ENCODE data around the gene CDH15. TPM values are rescaled to one million over a fixed set of nuclear protein-coding genes. Genes with fewer than 3 reads are reported as not detected.

CDH15 gene
- total RNA-seq, 1 experiment from 2014 or later: not detected

- BruUV-seq (replicated peaks): no TSS peak
- Mint-ChIP-seq H3K4me3 (ENCODE audit: unreplicated experiment) (no peak overlapping the region), H3K36me3 (ENCODE audit: insufficient read depth, unreplicated experiment) (peaks cover 40% of the 10 kb centered on the region), H3K4me1 (ENCODE audit: low read depth, unreplicated experiment) (no peaks in the 10 kb centered on the region), H3K27ac (ENCODE audit: unreplicated experiment) (no peak overlapping the region), H3K27me3 (ENCODE audit: insufficient read depth, unreplicated experiment) (no peaks in the 10 kb centered on the region), H3K9me3 (ENCODE audit: unreplicated experiment) (no peaks in the 10 kb centered on the region)
- no peaks in the 10 kb centered on the region for H3K9me3 ChIP-seq
- intact Hi-C loops (cut with micrococcal nuclease; ENCODE audit: unreplicated experiment): no loop called here
- no peaks in the 10 kb centered on the region for H3K27me3 ChIP-seq (replicated peaks; ENCODE audit: control insufficient read depth, insufficient read depth, low read length)
- no peaks in the 10 kb centered on the region for H3K36me3 ChIP-seq (ENCODE audit: control insufficient read depth, insufficient read depth, low read length)
- no peak overlapping the region for H3K4me3 ChIP-seq (ENCODE audit: low read depth, low read length)
- H3K4me1 ChIP-seq: peaks cover 7% of the 10 kb centered on the region; the same call in 1 of the 2 replicates
- ChIA-PET CTCF (no interaction called here), POLR2A (no interaction called here)
- no peak for TF ChIP-seq CTCF (IDR thresholded peaks at IDR 0.05; ENCODE audit: insufficient read depth in 1 of 2, low read depth in 1 of 2, low read length in 1 of 2, severe bottlenecking in 1 of 2, unreplicated experiment in 1 of 2)
- DNase-seq: no peak
These were observed 14.6 kb upstream of the CDH15 start for GRCh38 chr16:89156740-89157645.

GRCh38 chr16:89157778-89158177 lies 13.8 kb upstream of the CDH15 start:
- H3K4me1 Mint-ChIP-seq (ENCODE audit: low read depth, unreplicated experiment): no peaks in the 10 kb centered on the region
- no TSS peak for BruUV-seq (replicated peaks)
- Histone ChIP-seq H3K4me3 (ENCODE audit: low read depth, low read length) (no peak overlapping the region), H3K36me3 (ENCODE audit: control insufficient read depth, insufficient read depth, low read length) (no peaks in the 10 kb centered on the region), H3K27me3 (replicated peaks; ENCODE audit: control insufficient read depth, insufficient read depth, low read length) (no peaks in the 10 kb centered on the region), H3K9me3 (no peaks in the 10 kb centered on the region), H3K4me1 (peaks cover 7% of the 10 kb centered on the region; the same call in 1 of the 2 replicates)
- ChIA-PET POLR2A (no interaction called here), CTCF (no interaction called here)
- TF ChIP-seq CTCF (IDR thresholded peaks at IDR 0.05; ENCODE audit: insufficient read depth in 1 of 2, low read depth in 1 of 2, low read length in 1 of 2, severe bottlenecking in 1 of 2, unreplicated experiment in 1 of 2): no peak
- DNase-seq: no peak
- H3K4me3 Mint-ChIP-seq (ENCODE audit: unreplicated experiment): no peak overlapping the region
- H3K9me3 Mint-ChIP-seq (ENCODE audit: unreplicated experiment): no peaks in the 10 kb centered on the region
- peaks cover 32% of the 10 kb centered on the region for H3K36me3 Mint-ChIP-seq (ENCODE audit: insufficient read depth, unreplicated experiment)
- H3K27me3 Mint-ChIP-seq (ENCODE audit: insufficient read depth, unreplicated experiment): no peaks in the 10 kb centered on the region
- intact Hi-C loops (cut with micrococcal nuclease; ENCODE audit: unreplicated experiment): no loop called here
- no peak overlapping the region for H3K27ac Mint-ChIP-seq (ENCODE audit: unreplicated experiment)

- Histone ChIP-seq H3K27me3 (replicated peaks; ENCODE audit: control insufficient read depth, insufficient read depth, low read length) (no peaks in the 10 kb centered on the region), H3K4me3 (ENCODE audit: low read depth, low read length) (no peak overlapping the region), H3K36me3 (ENCODE audit: control insufficient read depth, insufficient read depth, low read length) (no peaks in the 10 kb centered on the region), H3K4me1 (0 out of 2 replicates have a peak, but pooled peaks cover under 1% of the 10 kb centered on the region), H3K9me3 (no peaks in the 10 kb centered on the region)
- POLR2A ChIA-PET: no interaction called here
- H3K4me3 Mint-ChIP-seq (ENCODE audit: unreplicated experiment): no peak overlapping the region
- no peaks in the 10 kb centered on the region for H3K9me3 Mint-ChIP-seq (ENCODE audit: unreplicated experiment)
- peaks cover 20% of the 10 kb centered on the region for H3K36me3 Mint-ChIP-seq (ENCODE audit: insufficient read depth, unreplicated experiment)
- BruUV-seq (replicated peaks): no TSS peak
- intact Hi-C loops (cut with micrococcal nuclease; ENCODE audit: unreplicated experiment): no loop called here
- DNase-seq: no peak
- CTCF ChIA-PET: interaction anchor here (0.5 kb wide), 1 partner anchor 166 kb away, joined by 5 read pairs; no protein-coding TSS in a partner anchor
- no peaks in the 10 kb centered on the region for H3K27me3 Mint-ChIP-seq (ENCODE audit: insufficient read depth, unreplicated experiment)
- H3K27ac Mint-ChIP-seq (ENCODE audit: unreplicated experiment): no peak overlapping the region
- no peak for TF ChIP-seq CTCF (IDR thresholded peaks at IDR 0.05; ENCODE audit: insufficient read depth in 1 of 2, low read depth in 1 of 2, low read length in 1 of 2, severe bottlenecking in 1 of 2, unreplicated experiment in 1 of 2)
- H3K4me1 Mint-ChIP-seq (ENCODE audit: low read depth, unreplicated experiment): no peaks in the 10 kb centered on the region
These were observed 12.3 kb upstream of the CDH15 start for GRCh38 chr16:89159066-89159849.
